Measurements from ENCODE around the gene BPIFA2. TPM values are rescaled to one million over a fixed set of nuclear protein-coding genes. Genes with fewer than 3 reads are reported as not detected.

The BPIFA2 gene
- total RNA-seq, 4 donors from 2014 or later, result not detected

GRCh38 chr20:33127422-33128097 is 40.4 kb upstream of the BPIFA2 start:
- TF ChIP-seq CTCF (IDR thresholded peaks at IDR 0.05), result no peak

GRCh38 chr20:33130568-33131061 is 37.3 kb upstream of the BPIFA2 start:
- ATAC-seq (ENCODE audit: low FRiP score) (no peak), DNase-seq (ENCODE audit: low spot score) (no peak)
- TF ChIP-seq CTCF (IDR thresholded peaks at IDR 0.05), result no peak

More at GRCh38 chr20:33127422-33128097, 40.4 kb upstream of the BPIFA2 start:
- ATAC-seq (ENCODE audit: low FRiP score) (no peak), DNase-seq (ENCODE audit: low spot score) (no peak)

- no peak for TF ChIP-seq CTCF (IDR thresholded peaks at IDR 0.05)
- DNase-seq (ENCODE audit: low spot score) (no peak), ATAC-seq (ENCODE audit: low FRiP score) (no peak)
These were observed 35.9 kb upstream of the BPIFA2 start for GRCh38 chr20:33131949-33132473.

GRCh38 chr20:33132513-33133372 is 35.2 kb upstream of the BPIFA2 start:
- DNase-seq (ENCODE audit: low spot score) (no peak), ATAC-seq (ENCODE audit: low FRiP score) (no peak)
- TF ChIP-seq CTCF (IDR thresholded peaks at IDR 0.05), result no peak

- no peak for ATAC-seq (ENCODE audit: low FRiP score)
- DNase-seq (ENCODE audit: low spot score), result no peak
- TF ChIP-seq CTCF (IDR thresholded peaks at IDR 0.05), result no peak
These were observed 34.5 kb upstream of the BPIFA2 start for GRCh38 chr20:33133373-33133941.

GRCh38 chr20:33137195-33137594 is 30.8 kb upstream of the BPIFA2 start:
- DNase-seq (ENCODE audit: low spot score) (no peak), ATAC-seq (ENCODE audit: low FRiP score) (no peak)
- no peak for TF ChIP-seq CTCF (IDR thresholded peaks at IDR 0.05)

All from omental fat pad (tissue), 4 donors.